Middle frontal gyrus (tissue), 1 donor: ENCODE results near the gene CATSPERE.
"Not testable (repeated sequence)": the region's sequence is repeated elsewhere in the genome, so short reads cannot be mapped to it uniquely, and the experiment has no call there.

Experiments
- DNase-seq: peaks from one replicate; pipeline ENCODE4 v3.0.0-alpha.2; 2015; ENCODE audit warnings: low spot score; ENCODE audit errors: extremely low spot score

Gene CATSPERE

GRCh38 chr1:244661569-244662312 lies 200.7 kb downstream of the CATSPERE start:
- not testable (repeated sequence) for DNase-seq

GRCh38 chr1:244662599-244662998 lies 201.5 kb downstream of the CATSPERE start:
- no peak for DNase-seq

GRCh38 chr1:244664353-244664752 lies 203.3 kb downstream of the CATSPERE start:
- DNase-seq: no peak

- no peak for DNase-seq
Observed at GRCh38 chr1:244665771-244666217, 204.7 kb downstream of the CATSPERE start.

GRCh38 chr1:244666672-244667418 lies 205.8 kb downstream of the CATSPERE start:
- not testable (repeated sequence) for DNase-seq

GRCh38 chr1:244667797-244668196 lies 206.7 kb downstream of the CATSPERE start:
- no peak for DNase-seq

- no peak for DNase-seq
Observed at GRCh38 chr1:244672946-244673682, 212.0 kb downstream of the CATSPERE start.

GRCh38 chr1:244674446-244674845 lies 213.4 kb downstream of the CATSPERE start:
- no peak for DNase-seq

GRCh38 chr1:244675167-244675566 lies 214.1 kb downstream of the CATSPERE start:
- DNase-seq: no peak

GRCh38 chr1:244678697-244679096 lies 217.6 kb downstream of the CATSPERE start:
- DNase-seq: no peak

GRCh38 chr1:244680667-244681066 lies 219.6 kb downstream of the CATSPERE start:
- DNase-seq: no peak

GRCh38 chr1:244682087-244682486 lies 221.0 kb downstream of the CATSPERE start:
- not testable (repeated sequence) for DNase-seq
